ENCODE data around the gene ESCO1. TPM values are rescaled to one million over a fixed set of nuclear protein-coding genes. Genes with fewer than 3 reads are reported as not detected.

Gene ESCO1
- total RNA-seq, 1 experiment from 2014 or later: 10.8 TPM

DNA sequence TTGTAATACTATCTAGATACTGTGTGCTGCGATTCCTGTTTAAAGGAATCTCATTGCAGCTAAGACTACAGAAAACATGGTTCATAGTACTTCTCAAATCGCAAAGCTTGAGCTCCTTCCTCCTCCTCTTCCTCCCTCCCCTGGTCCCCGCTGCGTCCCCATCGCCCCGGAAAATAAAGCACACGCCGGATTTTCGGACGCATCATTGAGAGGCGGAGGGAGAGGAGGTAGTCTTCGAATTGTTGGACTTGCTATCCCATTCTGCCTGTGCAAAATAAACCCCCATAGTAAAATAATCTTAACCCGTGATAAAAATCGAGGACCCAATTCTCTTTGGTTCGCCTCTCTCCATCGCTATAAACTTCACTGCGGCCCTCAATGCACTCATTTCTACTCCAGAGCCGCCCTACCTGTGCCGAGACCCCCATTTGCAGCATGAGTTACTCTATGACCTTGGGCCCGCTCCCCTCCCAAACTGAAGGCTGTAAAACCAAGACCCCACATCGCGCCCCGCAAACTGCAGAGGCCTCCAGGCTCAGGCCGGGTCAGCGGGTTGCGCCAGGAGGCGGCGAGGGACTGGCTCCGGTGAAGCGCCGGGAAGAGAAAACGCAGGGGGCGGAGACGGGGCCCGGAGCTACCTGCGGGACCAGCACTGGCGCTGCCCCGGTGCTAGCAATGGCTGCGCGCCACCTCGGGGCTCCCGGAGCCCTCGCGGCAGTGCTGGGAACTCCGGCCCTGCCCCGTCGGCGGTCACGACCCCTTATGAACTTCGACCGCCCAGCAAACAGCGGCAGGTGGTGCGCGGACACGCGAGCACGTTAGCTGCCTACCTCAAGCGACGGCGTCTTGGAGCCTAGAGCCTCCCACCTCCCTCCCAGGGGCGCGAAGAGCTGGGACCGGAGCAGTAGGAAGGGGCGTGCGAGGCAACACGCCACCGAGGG lies 649 bp downstream of the ESCO1 start:
- Histone ChIP-seq H3K4me3 (peak overlapping the region; percentile 85), H3F3A (ENCODE audit: insufficient read depth, low read depth) (peaks cover 18% of the 10 kb centered on the region), H3K9me3 (ENCODE audit: insufficient read depth, low read depth) (no peaks in the 10 kb centered on the region), H3K36me3 (ENCODE audit: low read depth) (no peaks in the 10 kb centered on the region), H3K9me2 (ENCODE audit: insufficient read depth) (no peaks in the 10 kb centered on the region), H3K4me1 (replicated peaks; ENCODE audit: insufficient read depth) (peaks cover 8% of the 10 kb centered on the region), H4K20me1 (ENCODE audit: insufficient read depth) (0 out of 2 replicates have a peak, but pooled peaks cover 5% of the 10 kb centered on the region), H3K27ac (peak overlapping the region; percentile 94), H2AFZ (peak overlapping the region; percentile 99), H3K4me2 (peak overlapping the region; percentile 90), H3K79me2 (ENCODE audit: low read depth) (peaks cover 48% of the 10 kb centered on the region), H3K27me3 (ENCODE audit: insufficient read depth, low read depth) (no peaks in the 10 kb centered on the region)
- BruUV-seq (replicated peaks): TSS peak; percentile 45
- POLR2A ChIA-PET (ENCODE audit: unreplicated experiment): interaction anchor here (0.6 kb wide), 2 partner anchors 160 to 1731 kb away, joined by 4 to 5 read pairs; no protein-coding TSS in a partner anchor
- intact Hi-C loops (cut with micrococcal nuclease; ENCODE audit: unreplicated experiment): loop anchor here (10.0 kb wide), 1 partner anchor 405 kb away; no protein-coding TSS in a partner anchor
- peak; percentile 45 to 54 for DNase-seq
- CTCF ChIA-PET: interaction anchor here (0.8 to 1.4 kb wide), 5 partner anchors 9 to 292 kb away, joined by 3 to 9 read pairs (median 5); no protein-coding TSS in a partner anchor
- TF ChIP-seq, protein P1, sequence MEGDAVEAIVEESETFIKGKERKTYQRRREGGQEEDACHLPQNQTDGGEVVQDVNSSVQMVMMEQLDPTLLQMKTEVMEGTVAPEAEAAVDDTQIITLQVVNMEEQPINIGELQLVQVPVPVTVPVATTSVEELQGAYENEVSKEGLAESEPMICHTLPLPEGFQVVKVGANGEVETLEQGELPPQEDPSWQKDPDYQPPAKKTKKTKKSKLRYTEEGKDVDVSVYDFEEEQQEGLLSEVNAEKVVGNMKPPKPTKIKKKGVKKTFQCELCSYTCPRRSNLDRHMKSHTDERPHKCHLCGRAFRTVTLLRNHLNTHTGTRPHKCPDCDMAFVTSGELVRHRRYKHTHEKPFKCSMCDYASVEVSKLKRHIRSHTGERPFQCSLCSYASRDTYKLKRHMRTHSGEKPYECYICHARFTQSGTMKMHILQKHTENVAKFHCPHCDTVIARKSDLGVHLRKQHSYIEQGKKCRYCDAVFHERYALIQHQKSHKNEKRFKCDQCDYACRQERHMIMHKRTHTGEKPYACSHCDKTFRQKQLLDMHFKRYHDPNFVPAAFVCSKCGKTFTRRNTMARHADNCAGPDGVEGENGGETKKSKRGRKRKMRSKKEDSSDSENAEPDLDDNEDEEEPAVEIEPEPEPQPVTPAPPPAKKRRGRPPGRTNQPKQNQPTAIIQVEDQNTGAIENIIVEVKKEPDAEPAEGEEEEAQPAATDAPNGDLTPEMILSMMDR (conservative IDR thresholded peaks at IDR 0.05): no peak
- TF ChIP-seq EZH2 (IDR thresholded peaks at IDR 0.05; ENCODE audit: low read depth): no peak

GRCh38 chr18:21598726-21599584 lies 1.5 kb downstream of the ESCO1 start:
- intact Hi-C loops (cut with micrococcal nuclease; ENCODE audit: unreplicated experiment): no loop called here
- CTCF ChIA-PET: no interaction called here

More at GRCh38 chr18:21598726-21599584, 1.5 kb downstream of the ESCO1 start:
- Histone ChIP-seq H3K4me1 (replicated peaks; ENCODE audit: insufficient read depth) (peaks cover 8% of the 10 kb centered on the region), H3K9me3 (ENCODE audit: insufficient read depth, low read depth) (no peaks in the 10 kb centered on the region), H3K27me3 (ENCODE audit: insufficient read depth, low read depth) (no peaks in the 10 kb centered on the region), H3K79me2 (ENCODE audit: low read depth) (peaks cover 57% of the 10 kb centered on the region), H4K20me1 (ENCODE audit: insufficient read depth) (0 out of 2 replicates have a peak, but pooled peaks cover 5% of the 10 kb centered on the region), H3K4me2 (peak overlapping the region; percentile 90), H3K36me3 (ENCODE audit: low read depth) (no peaks in the 10 kb centered on the region), H3F3A (ENCODE audit: insufficient read depth, low read depth) (peaks cover 18% of the 10 kb centered on the region), H2AFZ (peak overlapping the region; percentile 99), H3K4me3 (peak overlapping the region; percentile 85), H3K27ac (peak overlapping the region; percentile 94), H3K9me2 (ENCODE audit: insufficient read depth) (no peaks in the 10 kb centered on the region)
- TF ChIP-seq, protein P1 (conservative IDR thresholded peaks at IDR 0.05): no peak
- TF ChIP-seq EZH2 (IDR thresholded peaks at IDR 0.05; ENCODE audit: low read depth): no peak
- POLR2A ChIA-PET (ENCODE audit: unreplicated experiment): no interaction called here
- BruUV-seq (replicated peaks): no TSS peak
- no peak for DNase-seq

Data from PC-9 (cell line).